Keratinocyte (primary cell): ENCODE data around the gene OSBPL5. TPM values are rescaled to one million over a fixed set of nuclear protein-coding genes. Genes with fewer than 3 reads are reported as not detected.

Source experiments
- DNase-seq: peaks from one replicate; pipeline ENCODE4 v3.0.0-alpha.2; 2011; ENCODE audit warnings: low read depth, missing footprints, low spot score
- FAIRE-seq: peaks from 2 replicates; lab custom pipeline; 2011; peaks lifted over from hg19 to GRCh38; lab: Jason Lieb, UNC
- H2AFZ ChIP-seq: 2 replicates; pipeline ENCODE4 v1.6.0; 2012; ENCODE audit warnings: low read length, control low read depth, inconsistent platforms; ENCODE audit not compliant: control insufficient read depth
- H3K27ac ChIP-seq: 2 replicates; pipeline ENCODE4 v1.5.1; 2011; ENCODE audit warnings: low read length; ENCODE audit not compliant: control insufficient read depth, insufficient read depth
- H3K27me3 ChIP-seq: 3 replicates; pipeline ENCODE4 v1.6.0; 2011; ENCODE audit warnings: low read length; ENCODE audit not compliant: control insufficient read depth, insufficient read depth; ENCODE audit errors: extremely low read depth
- H3K36me3 ChIP-seq, 2 experiments: 2 replicates in 1 of 2; 3 replicates in 1 of 2; pipeline ENCODE4 v1.5.1; 2011; ENCODE audit warnings: low read length in 2 of 2, mild to moderate bottlenecking in 1 of 2; ENCODE audit not compliant: control insufficient read depth in 2 of 2, insufficient read depth in 2 of 2; ENCODE audit errors: extremely low read depth in 1 of 2
- H3K4me1 ChIP-seq: 3 replicates; pipeline ENCODE4 v1.5.1; 2011; ENCODE audit warnings: low read length; ENCODE audit not compliant: control insufficient read depth, insufficient read depth; ENCODE audit errors: extremely low read depth
- H3K4me2 ChIP-seq: 3 replicates; pipeline ENCODE4 v1.6.0; 2011; ENCODE audit warnings: low read depth, low read length; ENCODE audit not compliant: control insufficient read depth, insufficient read depth; ENCODE audit errors: extremely low read depth
- H3K4me3 ChIP-seq, 3 experiments: fragments of 200-600 bp in 1 of 3; sonication (generic) in 1 of 3; 2 replicates in 2 of 3; 3 replicates in 1 of 3; pipeline ENCODE4 v1.5.1; 2011 to 2016; ENCODE audit warnings: low read length in 3 of 3, mild to moderate bottlenecking in 3 of 3, control low read depth in 2 of 3, inconsistent platforms in 1 of 3, low read depth in 1 of 3, mixed read lengths in 1 of 3, mixed run types in 1 of 3, moderate library complexity in 1 of 3; ENCODE audit not compliant: control insufficient read depth in 2 of 3, insufficient read depth in 2 of 3; ENCODE audit errors: extremely low read depth in 1 of 3
- H3K79me2 ChIP-seq: 2 replicates; pipeline ENCODE4 v1.6.0; 2012; ENCODE audit warnings: low read length; ENCODE audit not compliant: control insufficient read depth, insufficient read depth
- H3K9ac ChIP-seq: 3 replicates; pipeline ENCODE4 v1.6.0; 2011; ENCODE audit warnings: low read length; ENCODE audit not compliant: control insufficient read depth, insufficient read depth; ENCODE audit errors: extremely low read depth
- H3K9me1 ChIP-seq: 3 replicates; pipeline ENCODE4 v1.6.0; 2011; ENCODE audit warnings: low read length; ENCODE audit not compliant: control insufficient read depth, insufficient read depth; ENCODE audit errors: extremely low read depth
- H3K9me3 ChIP-seq: 2 replicates; pipeline ENCODE4 v1.5.1; 2012; ENCODE audit warnings: low read depth, low read length; ENCODE audit not compliant: control insufficient read depth
- H4K20me1 ChIP-seq: 3 replicates; pipeline ENCODE4 v1.6.0; 2011; ENCODE audit warnings: low read length; ENCODE audit not compliant: control insufficient read depth, insufficient read depth; ENCODE audit errors: extremely low read depth
- CTCF ChIP-seq, 3 experiments: IDR thresholded peaks in 1 of 3; conservative IDR thresholded peaks in 1 of 3; optimal IDR thresholded peaks in 1 of 3; 2 replicates in 2 of 3; 3 replicates in 1 of 3; pipeline versions ENCODE3 to v1.5.1; 2011; ENCODE audit warnings: low read length in 3 of 3, mild to moderate bottlenecking in 3 of 3, moderate library complexity in 2 of 3, control low read depth in 1 of 3, inconsistent platforms in 1 of 3; ENCODE audit not compliant: insufficient read depth in 2 of 3; ENCODE audit errors: extremely low read depth in 1 of 3
- EZH2 ChIP-seq: IDR thresholded peaks from one replicate; pipeline ENCODE4 v1.6.1; 2012; ENCODE audit warnings: inconsistent platforms, mild to moderate bottlenecking, low read length, moderate library complexity
- dilution Hi-C: fragments of 300-500 bp; cut with MboI; formaldehyde crosslinking; loops from one replicate; pipeline ENCODE4 v1.7.0; 2020; ENCODE audit warnings: low sequenced_read_pairs; ENCODE audit not compliant: extremely low pct_ligation_motif_present
- polyA plus RNA-seq, 5 experiments: library from polyadenylated mRNA; depleted of rRNA in 3 of 5; stranded (reverse) in 3 of 5; stranded (forward) in 1 of 5; unstranded in 1 of 5; fragments of >200 nt; gene quantifications; 1 replicate in 1 of 5; 2 replicates in 3 of 5; 3 replicates in 1 of 5; pipeline versions ENCODE4 v1.2.1 to v1.2.3, GENCODE V29; 2011 to 2012; ENCODE audit warnings: missing spikeins in 2 of 5, low read depth in 1 of 5, low replicate concordance in 1 of 5

The OSBPL5 gene
- polyA plus RNA-seq, 1 donor (not counting 4 experiments of a cell fraction or from before 2014, with no cell fraction given) = 3.0 TPM

- Histone ChIP-seq H3K9ac (no peak overlapping the region), H3K9me3 (no peaks in the 10 kb centered on the region), H3K79me2 (peaks cover 8% of the 10 kb centered on the region), H2AFZ (no peak overlapping the region), H3K4me3 (no peak overlapping the region), H3K36me3 (peaks cover 0 to 1% of the 10 kb centered on the region in 2 experiments), H3K27ac (no peak overlapping the region), H3K27me3 (no peaks in the 10 kb centered on the region), H3K4me1 (no peaks in the 10 kb centered on the region), H3K9me1 (no peaks in the 10 kb centered on the region), H3K4me2 (no peak overlapping the region), H4K20me1 (peaks cover 3% of the 10 kb centered on the region)
- dilution Hi-C loops = no loop called here
- no peak for TF ChIP-seq CTCF (optimal IDR thresholded peaks at IDR 0.05 in 1 of 3, IDR thresholded peaks at IDR 0.05 in 1 of 3, conservative IDR thresholded peaks at IDR 0.05 in 1 of 3; ENCODE audit: extremely low read depth in 1 of 3, insufficient read depth in 2 of 3, low read length in 3 of 3)
- TF ChIP-seq EZH2 = no peak
- FAIRE-seq = no peak
- DNase-seq = no peak
These were observed 17.9 kb downstream of the OSBPL5 start for GRCh38 chr11:3147257-3147619.

GRCh38 chr11:3146612-3147256 lies 18.4 kb downstream of the OSBPL5 start:
- no peak overlapping the region for H3K9ac ChIP-seq
- FAIRE-seq = no peak

More at GRCh38 chr11:3146612-3147256, 18.4 kb downstream of the OSBPL5 start:
- Histone ChIP-seq H3K79me2 (peaks cover 6% of the 10 kb centered on the region), H3K4me3 (no peak overlapping the region), H3K4me2 (no peak overlapping the region), H3K9me3 (no peaks in the 10 kb centered on the region), H3K27me3 (no peaks in the 10 kb centered on the region), H4K20me1 (peaks cover 4% of the 10 kb centered on the region), H3K9me1 (no peaks in the 10 kb centered on the region), H3K36me3 (peaks cover 0 to 1% of the 10 kb centered on the region in 2 experiments), H3K4me1 (no peaks in the 10 kb centered on the region), H3K27ac (no peak overlapping the region), H2AFZ (no peak overlapping the region)
- DNase-seq = no peak
- TF ChIP-seq CTCF (optimal IDR thresholded peaks at IDR 0.05 in 1 of 3, IDR thresholded peaks at IDR 0.05 in 1 of 3, conservative IDR thresholded peaks at IDR 0.05 in 1 of 3; ENCODE audit: extremely low read depth in 1 of 3, insufficient read depth in 2 of 3, low read length in 3 of 3) = no peak
- no peak for TF ChIP-seq EZH2
- dilution Hi-C loops = no loop called here
